Measurements from ENCODE around the gene CNIH3. TPM values are rescaled to one million over a fixed set of nuclear protein-coding genes. Genes with fewer than 3 reads are reported as not detected.

Gene CNIH3
- total RNA-seq, 3 donors from 2014 or later, result 3.8 to 5.2 (median 4.4) TPM

- TF ChIP-seq POLR2AphosphoS5 (IDR thresholded peaks at IDR 0.05), result no peak
- TF ChIP-seq POLR2A (IDR thresholded peaks at IDR 0.05), result no peak
- TF ChIP-seq CTCF (IDR thresholded peaks at IDR 0.05), result no peak
- DNase-seq (ENCODE audit: low spot score in 2 of 2), result no peak
- H3K27me3 ChIP-seq, result no peaks in the 10 kb centered on the region
- no peak overlapping the region for H3K27ac ChIP-seq
- no peaks in the 10 kb centered on the region for H3K4me1 ChIP-seq
- H3K36me3 ChIP-seq, result no peaks in the 10 kb centered on the region
- no peaks in the 10 kb centered on the region for H3K9me3 ChIP-seq
- no peak overlapping the region for H3K4me3 ChIP-seq
- intact Hi-C loops (cut with DNase I; ENCODE audit: low total_unique reads), result no loop called here
Measured at GRCh38 chr1:224665016-224665415, 48.9 kb downstream of the CNIH3 start.

DNA sequence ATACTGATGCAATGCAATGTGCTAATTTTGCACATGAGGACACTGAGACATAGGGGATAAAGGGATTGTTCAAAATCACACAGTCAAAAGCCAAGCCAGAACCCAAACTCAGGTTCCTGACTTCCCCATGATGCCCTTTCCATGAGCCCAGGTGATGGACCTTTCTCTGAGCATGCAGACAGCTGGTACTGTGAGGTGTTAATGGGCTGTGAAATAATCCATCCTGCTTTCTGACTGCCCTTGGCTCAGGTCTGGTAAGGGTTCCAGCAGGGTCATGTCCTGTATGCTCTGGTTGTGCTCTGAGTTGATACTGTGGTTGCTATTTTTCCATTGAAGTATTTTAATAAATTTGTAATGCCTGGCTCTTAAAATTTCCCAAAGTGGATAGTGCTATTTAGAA lies 50.0 kb downstream of the CNIH3 start:
- no peak overlapping the region for H3K27ac ChIP-seq
- no peaks in the 10 kb centered on the region for H3K27me3 ChIP-seq
- no peak overlapping the region for H3K4me3 ChIP-seq
- no peak for TF ChIP-seq POLR2AphosphoS5 (IDR thresholded peaks at IDR 0.05)
- TF ChIP-seq CTCF (IDR thresholded peaks at IDR 0.05), result no peak
- no peaks in the 10 kb centered on the region for H3K9me3 ChIP-seq
- no peaks in the 10 kb centered on the region for H3K36me3 ChIP-seq
- intact Hi-C loops (cut with DNase I; ENCODE audit: low total_unique reads), result no loop called here
- DNase-seq (ENCODE audit: low spot score in 2 of 2), result no peak
- H3K4me1 ChIP-seq, result no peaks in the 10 kb centered on the region

DNA sequence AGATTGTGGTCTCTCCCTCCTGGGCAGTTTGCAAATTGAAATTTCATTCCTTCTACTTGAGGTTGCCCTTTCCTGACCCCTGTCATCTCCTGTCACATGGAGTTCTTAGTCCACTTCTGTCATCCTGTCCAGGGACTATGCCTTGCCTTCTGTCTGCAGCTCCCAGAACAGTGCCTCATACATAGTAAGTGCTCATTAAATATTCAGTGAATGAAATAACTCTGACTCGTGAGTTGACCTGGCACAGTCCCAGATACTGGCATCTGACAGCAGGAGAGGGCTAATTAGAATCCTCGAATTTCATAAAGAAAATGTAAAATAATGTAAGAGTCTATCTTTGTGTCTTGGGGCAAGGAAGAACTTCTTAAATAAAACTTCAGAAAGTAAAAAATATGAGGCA lies 50.8 kb downstream of the CNIH3 start:
- Histone ChIP-seq H3K27me3 (no peaks in the 10 kb centered on the region), H3K27ac (no peak overlapping the region), H3K9me3 (no peaks in the 10 kb centered on the region), H3K4me1 (no peaks in the 10 kb centered on the region), H3K4me3 (no peak overlapping the region), H3K36me3 (no peaks in the 10 kb centered on the region)
- no peak for TF ChIP-seq CTCF (IDR thresholded peaks at IDR 0.05)
- TF ChIP-seq POLR2AphosphoS5 (IDR thresholded peaks at IDR 0.05), result no peak
- TF ChIP-seq POLR2A (IDR thresholded peaks at IDR 0.05), result no peak
- intact Hi-C loops (cut with DNase I; ENCODE audit: low total_unique reads), result no loop called here
- DNase-seq (ENCODE audit: low spot score in 2 of 2), result no peak

- no peaks in the 10 kb centered on the region for H3K27me3 ChIP-seq
- peak in 1 of 2 donors; percentile 34 for DNase-seq (ENCODE audit: low spot score in 2 of 2)
- no peaks in the 10 kb centered on the region for H3K36me3 ChIP-seq
- H3K9me3 ChIP-seq, result no peaks in the 10 kb centered on the region
- TF ChIP-seq CTCF (IDR thresholded peaks at IDR 0.05) (no peak), POLR2A (IDR thresholded peaks at IDR 0.05) (no peak), POLR2AphosphoS5 (IDR thresholded peaks at IDR 0.05) (no peak)
- intact Hi-C loops (cut with DNase I; ENCODE audit: low total_unique reads), result no loop called here
- H3K4me3 ChIP-seq, result no peak overlapping the region
- H3K27ac ChIP-seq, result no peak overlapping the region
- no peaks in the 10 kb centered on the region for H3K4me1 ChIP-seq
Measured at GRCh38 chr1:224668984-224669383, 52.9 kb downstream of the CNIH3 start.

DNA sequence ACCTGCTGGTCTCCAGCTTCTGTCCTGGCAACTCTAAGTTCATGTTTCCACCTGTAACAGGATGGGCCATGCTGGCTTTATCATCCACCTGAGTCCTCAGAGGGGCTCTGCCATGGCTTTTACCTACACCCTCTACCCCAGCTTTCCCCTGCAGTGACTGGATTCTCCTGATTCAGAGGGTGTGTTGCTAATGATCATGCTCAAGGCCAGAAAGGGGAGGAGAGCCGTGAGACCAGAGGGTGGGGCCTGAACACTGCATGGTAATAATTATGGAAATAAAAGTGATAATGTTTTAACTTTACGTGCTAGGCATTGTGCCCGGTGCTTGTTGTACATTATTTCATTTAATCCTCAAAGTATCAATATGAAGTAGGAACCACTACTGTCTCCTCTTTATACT lies 53.3 kb downstream of the CNIH3 start:
- Histone ChIP-seq H3K4me1 (no peaks in the 10 kb centered on the region), H3K9me3 (no peaks in the 10 kb centered on the region), H3K36me3 (no peaks in the 10 kb centered on the region), H3K4me3 (no peak overlapping the region), H3K27ac (no peak overlapping the region), H3K27me3 (no peaks in the 10 kb centered on the region)
- DNase-seq (ENCODE audit: low spot score in 2 of 2), result no peak
- intact Hi-C loops (cut with DNase I; ENCODE audit: low total_unique reads), result no loop called here
- TF ChIP-seq CTCF (IDR thresholded peaks at IDR 0.05) (no peak), POLR2AphosphoS5 (IDR thresholded peaks at IDR 0.05) (no peak), POLR2A (IDR thresholded peaks at IDR 0.05) (no peak)

All from breast epithelium (tissue), 4 donors.